Forelimb muscle (tissue), 1 donor: ENCODE results near the gene SLC28A3. TPM values are rescaled to one million over a fixed set of nuclear protein-coding genes. Genes with fewer than 3 reads are reported as not detected.
"Not testable (repeated sequence)": the region's sequence is repeated elsewhere in the genome, so short reads cannot be mapped to it uniquely, and the experiment has no call there.

ENCODE experiments used
- DNase-seq: peaks from one replicate; pipeline ENCODE4 v3.0.0-alpha.2; 2013; ENCODE audit warnings: low read depth
- polyA plus RNA-seq: library from polyadenylated mRNA; unstranded; fragments of 120-200 nt; gene quantifications from one replicate; pipeline ENCODE4 v1.2.1, GENCODE V29; 2013; ENCODE audit not compliant: insufficient read length

SLC28A3 gene, protein sequence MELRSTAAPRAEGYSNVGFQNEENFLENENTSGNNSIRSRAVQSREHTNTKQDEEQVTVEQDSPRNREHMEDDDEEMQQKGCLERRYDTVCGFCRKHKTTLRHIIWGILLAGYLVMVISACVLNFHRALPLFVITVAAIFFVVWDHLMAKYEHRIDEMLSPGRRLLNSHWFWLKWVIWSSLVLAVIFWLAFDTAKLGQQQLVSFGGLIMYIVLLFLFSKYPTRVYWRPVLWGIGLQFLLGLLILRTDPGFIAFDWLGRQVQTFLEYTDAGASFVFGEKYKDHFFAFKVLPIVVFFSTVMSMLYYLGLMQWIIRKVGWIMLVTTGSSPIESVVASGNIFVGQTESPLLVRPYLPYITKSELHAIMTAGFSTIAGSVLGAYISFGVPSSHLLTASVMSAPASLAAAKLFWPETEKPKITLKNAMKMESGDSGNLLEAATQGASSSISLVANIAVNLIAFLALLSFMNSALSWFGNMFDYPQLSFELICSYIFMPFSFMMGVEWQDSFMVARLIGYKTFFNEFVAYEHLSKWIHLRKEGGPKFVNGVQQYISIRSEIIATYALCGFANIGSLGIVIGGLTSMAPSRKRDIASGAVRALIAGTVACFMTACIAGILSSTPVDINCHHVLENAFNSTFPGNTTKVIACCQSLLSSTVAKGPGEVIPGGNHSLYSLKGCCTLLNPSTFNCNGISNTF
- polyA plus RNA-seq: not detected

DNA sequence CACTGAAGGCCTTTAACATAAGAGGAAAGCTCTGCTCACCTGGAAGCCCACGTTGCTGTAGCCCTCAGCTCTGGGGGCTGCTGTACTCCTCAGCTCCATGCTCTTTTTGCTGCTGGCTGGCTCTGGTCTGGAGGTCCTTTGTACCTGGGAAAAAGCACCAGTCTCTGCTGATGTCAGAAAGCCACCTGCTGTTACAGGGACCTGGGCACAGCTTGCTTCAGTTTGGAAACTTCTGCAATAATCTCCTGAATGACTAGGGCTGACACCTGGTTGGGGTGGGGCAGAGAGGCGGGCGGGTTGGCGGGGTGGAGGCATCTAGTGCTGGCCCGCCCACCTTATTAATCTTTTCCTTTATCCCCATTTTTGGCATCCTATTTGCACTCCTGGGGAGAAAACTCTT is at the start of gene SLC28A3:
Gene SLC28A3, minus strand, starts transcription at position 224 of the 400 bp plus-strand sequence. Its CDS starts 125 bp downstream, at position 99.
- no peak for DNase-seq

DNA sequence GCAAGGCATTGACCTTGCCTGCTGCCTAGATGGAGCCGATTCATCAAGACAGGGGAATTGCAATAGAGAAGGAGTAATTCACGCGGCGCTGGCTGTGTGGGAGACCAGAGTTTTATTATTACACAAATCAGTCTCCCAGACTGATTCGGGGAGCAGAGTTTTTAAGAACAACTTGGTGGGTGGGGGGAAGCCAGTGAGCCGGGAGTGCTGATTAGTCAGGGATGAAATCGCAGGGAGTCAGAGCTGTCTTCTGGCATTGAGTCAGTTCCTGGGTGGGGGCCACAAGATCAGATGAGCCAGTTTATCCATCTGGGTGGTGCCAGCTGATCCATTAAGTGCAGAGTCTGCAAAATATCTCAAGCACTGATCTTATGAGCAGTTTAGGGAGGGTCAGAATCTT is 49.7 kb upstream of the SLC28A3 start:
- DNase-seq: not testable (repeated sequence)

DNA sequence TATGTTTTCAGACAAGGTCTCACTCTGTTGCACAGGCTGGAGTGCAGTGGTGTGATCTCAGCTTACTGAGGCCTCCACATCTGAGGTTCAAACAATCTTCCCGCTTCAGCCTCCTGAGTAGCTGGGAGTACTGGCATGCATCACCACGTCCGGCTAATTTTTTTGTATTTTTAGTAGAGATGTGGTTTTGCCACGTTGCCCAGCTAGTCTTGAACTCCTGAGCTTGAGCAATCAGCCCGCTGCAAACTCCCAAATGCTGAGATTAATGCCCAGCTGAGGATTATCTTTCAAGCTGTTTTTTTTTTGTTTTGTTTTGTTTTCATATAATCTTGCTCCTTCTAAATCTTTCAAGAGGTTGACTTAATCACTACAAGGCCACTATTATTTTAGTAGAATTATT is 47.3 kb upstream of the SLC28A3 start:
- DNase-seq: no peak

DNA sequence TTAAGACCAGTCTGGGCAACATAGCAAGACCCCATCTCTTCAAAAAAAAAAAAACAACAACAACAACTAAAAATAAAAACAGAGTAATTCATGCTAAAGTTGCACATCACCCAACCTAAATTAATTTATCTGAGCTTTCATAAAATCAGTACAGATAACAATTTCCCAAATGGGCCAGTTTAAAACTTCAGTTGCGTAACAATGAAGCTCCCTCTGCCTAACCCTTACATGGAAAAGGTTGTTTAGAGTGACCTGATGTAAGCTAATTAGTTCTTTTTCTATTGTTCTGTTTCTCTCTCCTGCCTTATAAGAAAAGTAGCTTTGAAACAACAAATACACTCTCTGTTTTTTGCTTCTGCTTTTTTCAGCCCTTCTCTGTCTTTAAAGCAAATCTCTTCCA is 46.2 kb upstream of the SLC28A3 start:
- DNase-seq: no peak

DNA sequence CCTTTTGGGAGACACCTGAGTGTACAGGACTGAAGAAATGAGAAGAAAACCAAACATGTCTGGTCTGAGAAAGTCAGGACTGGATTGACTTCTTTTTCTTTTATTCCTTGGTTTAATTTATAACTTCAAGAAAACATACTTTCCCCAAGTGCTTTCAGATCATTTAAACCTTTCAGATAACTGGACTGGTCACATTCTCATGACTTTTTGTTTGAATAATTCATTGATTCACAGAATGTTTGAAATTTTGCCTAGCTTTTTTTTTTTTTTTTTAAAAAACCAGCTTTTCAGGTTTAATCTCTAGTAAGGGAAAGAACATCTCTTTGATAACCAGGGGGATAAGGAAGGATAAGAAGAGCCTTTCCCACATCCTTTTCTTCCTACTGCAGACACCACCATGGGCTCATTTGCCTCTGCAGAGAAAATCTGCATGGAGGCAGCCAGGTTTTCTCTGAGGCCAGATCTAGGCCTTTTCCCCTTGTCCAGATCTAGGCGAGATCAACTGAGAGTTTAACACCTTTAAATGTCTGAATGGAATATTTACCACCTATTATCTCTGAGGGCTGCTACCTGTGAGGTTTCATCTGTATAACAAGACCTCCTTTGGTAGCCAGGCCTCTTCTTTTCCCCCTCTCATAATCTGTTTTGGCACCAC is 45.0 kb upstream of the SLC28A3 start:
- no peak for DNase-seq

- DNase-seq: no peak
Measured at GRCh38 chr9:84384617-84385016, 44.1 kb upstream of the SLC28A3 start.

DNA sequence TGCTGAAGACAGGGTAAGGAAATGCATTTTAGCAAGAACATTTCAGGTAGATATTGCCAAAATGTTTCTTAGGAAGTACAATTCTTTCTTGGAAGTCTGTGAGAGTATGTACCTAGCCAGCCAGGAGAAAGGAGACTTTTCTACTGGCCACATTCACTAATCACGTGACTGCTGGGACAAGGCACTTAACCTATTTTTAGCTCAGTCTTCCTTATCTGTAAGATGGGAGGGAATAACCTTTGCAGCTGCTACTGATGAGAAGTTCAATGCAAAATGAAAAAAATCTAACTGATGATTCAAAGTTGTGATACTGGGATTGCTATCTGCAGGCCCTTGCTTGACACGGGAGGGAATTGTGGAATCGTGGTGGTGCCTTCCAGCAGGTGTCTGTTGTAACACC is 42.6 kb upstream of the SLC28A3 start:
- DNase-seq: no peak

DNA sequence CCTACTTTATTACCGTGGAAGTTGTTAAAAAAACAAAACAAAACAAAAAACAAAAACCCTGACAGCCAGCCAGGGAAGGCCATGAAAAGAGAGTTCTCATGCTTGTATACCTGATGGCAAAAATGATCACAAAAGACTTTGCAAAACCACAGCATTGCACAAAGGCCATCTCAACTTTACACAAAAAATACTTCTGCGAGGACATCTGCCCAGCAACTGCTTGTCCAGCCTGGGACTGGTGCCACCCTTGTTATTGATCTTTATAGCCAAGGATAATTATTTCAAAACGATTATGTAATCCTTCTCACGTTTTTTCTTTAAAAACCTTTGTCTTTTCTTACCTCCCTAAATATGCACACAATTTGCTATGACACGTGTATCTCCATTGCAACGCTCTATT is 42.2 kb upstream of the SLC28A3 start:
- DNase-seq: no peak

DNA sequence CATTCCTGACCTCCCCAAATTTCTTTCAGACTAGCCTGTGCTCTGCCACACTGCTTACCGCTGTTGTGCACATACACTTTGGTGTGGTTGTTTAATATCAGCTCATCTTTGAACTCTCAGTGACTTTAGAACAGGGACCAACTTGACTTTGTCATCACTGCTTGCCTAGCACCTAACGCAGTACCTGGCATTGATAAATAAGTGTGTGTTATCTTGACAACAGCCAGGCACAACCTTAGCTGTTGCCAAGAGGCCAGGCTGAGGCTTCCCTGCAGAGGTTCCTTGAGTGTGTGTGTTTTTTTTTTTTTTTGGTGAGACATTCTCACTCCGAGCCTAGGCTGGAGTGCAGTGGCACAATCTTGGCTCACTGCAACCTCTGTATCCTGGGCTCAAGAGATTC is 41.0 kb upstream of the SLC28A3 start:
- DNase-seq: no peak

- no peak for DNase-seq
Measured at GRCh38 chr9:84379740-84380139, 39.2 kb upstream of the SLC28A3 start.

DNA sequence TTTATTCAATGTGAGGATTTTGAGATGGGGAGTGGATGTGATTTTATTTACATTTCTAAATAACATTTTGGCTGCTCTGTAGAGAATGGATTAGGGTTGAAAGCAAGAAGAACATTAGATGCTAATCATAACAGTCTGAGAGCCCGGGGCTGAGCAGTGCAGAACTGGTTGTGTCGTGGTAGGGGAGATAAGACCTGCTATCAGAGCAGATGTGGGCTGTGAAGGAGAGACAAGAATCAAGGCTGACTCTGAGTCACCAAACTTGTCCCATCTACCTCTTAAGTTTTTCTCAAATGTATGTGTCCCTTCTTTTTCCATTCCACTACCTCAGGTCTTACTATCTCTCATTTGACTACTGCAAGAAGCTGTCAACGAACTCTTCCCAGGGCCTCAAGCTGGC is 35.4 kb upstream of the SLC28A3 start:
- no peak for DNase-seq

- no peak for DNase-seq
Measured at GRCh38 chr9:84374516-84374915, 34.0 kb upstream of the SLC28A3 start.

DNA sequence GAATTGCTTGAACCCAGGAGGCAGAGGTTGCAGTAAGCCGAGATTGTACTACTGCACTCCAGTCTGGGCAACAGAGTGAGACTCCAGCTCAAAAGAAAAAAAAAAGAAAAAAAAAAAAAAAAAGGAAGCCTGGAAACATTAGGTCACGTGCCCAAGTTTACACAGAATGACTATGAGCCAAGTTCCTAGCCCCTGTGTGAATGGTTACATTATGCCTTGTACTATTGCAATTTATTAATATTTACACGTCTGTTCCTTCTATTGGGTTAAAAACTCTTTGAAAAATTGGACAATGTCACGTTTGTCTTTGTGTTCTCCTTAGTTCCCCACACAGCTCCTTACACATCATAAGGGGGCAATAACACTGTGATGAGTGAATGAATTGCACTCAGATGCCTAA is 33.5 kb upstream of the SLC28A3 start:
- no peak for DNase-seq

DNA sequence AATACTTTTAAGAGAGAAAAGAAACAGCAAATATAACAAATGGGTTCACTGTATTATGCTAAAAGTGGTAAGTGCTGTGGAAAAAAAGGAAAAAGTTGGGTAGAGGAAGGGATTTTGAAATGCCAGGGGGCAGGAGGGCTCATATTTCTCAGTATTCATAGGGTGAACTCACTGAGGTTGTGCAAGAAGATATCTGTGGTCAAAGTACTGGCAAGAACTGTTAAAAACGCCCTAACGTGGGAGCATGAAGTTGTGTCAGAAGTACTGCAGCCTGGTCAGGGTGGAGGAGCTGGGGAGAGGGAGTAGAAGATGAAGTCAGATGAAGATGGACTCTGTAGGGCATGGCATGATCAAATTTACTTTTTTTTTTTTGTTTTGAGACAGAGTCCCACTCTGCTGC is 31.2 kb upstream of the SLC28A3 start:
- no peak for DNase-seq

- DNase-seq: no peak
Measured at GRCh38 chr9:84368601-84369000, 28.0 kb upstream of the SLC28A3 start.

DNA sequence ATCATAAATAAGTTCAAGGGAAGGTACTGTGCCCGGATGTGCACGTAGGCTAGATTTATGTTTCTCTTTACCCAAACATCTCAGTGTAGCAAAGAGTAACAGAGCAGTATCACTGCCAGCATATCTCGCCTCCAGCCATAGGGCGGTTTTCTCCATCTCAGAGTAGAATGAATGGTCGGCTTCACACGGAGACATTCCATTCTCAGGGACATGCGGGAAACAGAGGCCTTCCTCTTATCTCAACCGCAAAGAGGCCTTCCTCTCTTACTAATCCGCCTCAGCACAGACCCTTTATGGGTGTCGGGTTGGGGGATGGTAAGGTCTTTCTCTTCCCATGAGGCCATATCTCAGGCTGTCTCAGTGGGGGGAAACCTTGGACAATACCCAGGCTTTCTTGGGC is 27.2 kb upstream of the SLC28A3 start:
- not testable (repeated sequence) for DNase-seq

DNA sequence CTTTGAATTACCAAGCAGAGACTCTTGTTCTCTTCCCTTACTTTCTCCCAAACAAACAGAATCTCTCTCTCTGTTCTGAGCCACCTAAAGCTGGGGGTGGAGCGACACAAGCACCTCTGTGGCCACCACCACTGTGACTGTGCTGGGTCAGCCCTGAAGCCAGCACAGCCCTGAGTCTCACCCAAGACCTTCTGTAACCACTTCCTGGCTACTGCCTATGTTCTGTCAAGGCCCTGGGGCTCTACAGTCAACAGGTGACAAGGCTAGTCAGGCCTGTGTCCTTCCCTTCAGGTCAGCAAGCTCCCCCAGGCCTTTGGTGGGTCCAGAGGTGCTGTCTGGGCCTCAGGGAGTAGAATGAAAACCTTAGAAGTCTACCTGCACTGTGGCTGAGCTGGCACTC is 26.1 kb upstream of the SLC28A3 start:
- no peak for DNase-seq

- not testable (repeated sequence) for DNase-seq
Measured at GRCh38 chr9:84364894-84365490, 24.4 kb upstream of the SLC28A3 start.

DNA sequence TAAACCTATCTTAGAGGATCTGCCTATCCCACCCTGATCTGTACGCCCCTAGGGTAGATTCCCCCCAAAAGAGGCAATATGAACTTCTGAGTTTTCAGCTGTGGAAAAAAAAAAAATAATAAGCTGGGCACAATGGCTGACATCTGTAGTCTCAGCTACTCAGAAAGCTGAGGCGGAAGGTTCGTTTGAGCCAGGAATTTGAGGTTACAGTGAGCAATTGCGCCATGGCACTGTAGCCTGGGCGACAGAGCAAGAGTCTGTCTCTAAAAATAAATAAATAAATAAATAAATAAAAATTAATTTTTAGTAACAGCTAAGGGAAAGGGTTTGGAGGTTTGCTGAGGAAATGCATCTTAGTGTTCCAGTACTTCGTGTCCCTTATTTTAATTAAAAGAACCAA is 21.1 kb upstream of the SLC28A3 start:
- DNase-seq: no peak

DNA sequence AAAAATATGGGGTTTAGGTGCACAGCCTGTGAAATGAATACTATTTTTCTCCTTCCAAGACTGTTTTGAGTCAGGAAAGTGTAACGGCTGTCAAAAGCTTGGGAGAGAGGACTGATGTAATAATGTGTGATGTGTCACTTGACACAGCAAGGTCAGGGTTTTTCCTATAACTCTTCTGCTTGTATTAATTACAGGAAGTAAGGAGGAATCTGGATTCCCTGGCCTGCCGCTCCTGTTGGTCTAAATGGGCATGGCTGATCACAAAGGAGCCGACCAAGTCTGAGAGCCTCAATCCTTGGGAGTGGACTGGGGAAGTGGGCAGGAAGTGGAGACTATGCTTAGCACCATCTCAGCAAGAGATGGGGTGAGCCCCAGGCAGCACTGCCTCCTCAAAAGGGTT is 16.7 kb upstream of the SLC28A3 start:
- DNase-seq: no peak

GRCh38 chr9:84354035-84354434 is 13.5 kb upstream of the SLC28A3 start:
- DNase-seq: no peak

DNA sequence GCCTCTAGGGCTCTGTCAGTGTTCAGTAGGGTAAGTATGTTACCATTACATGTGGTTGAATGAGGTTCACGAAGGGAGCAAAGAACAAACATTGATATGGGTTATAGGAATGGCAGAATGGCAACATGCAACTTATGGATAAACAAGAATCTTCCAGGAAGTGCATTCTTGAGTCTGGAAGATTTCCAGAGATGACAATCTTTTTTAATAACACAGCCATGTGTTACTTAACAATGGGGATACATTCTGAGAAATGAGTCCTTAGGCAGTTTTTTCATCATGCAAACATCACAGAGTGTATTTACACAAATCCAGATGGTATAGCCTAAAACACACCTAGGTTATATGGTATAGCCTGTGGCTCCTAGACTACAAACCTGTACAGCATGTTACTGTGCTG is 9.1 kb upstream of the SLC28A3 start:
- DNase-seq: no peak
